Bone marrow (tissue), 2 donors: ENCODE data around the gene KRTAP5-1.

ENCODE experiments used
- DNase-seq, 2 donors: peaks; one replicate each; lab custom pipeline; 2025; lab: John Stamatoyannopoulos, UW

KRTAP5-1 gene

DNA sequence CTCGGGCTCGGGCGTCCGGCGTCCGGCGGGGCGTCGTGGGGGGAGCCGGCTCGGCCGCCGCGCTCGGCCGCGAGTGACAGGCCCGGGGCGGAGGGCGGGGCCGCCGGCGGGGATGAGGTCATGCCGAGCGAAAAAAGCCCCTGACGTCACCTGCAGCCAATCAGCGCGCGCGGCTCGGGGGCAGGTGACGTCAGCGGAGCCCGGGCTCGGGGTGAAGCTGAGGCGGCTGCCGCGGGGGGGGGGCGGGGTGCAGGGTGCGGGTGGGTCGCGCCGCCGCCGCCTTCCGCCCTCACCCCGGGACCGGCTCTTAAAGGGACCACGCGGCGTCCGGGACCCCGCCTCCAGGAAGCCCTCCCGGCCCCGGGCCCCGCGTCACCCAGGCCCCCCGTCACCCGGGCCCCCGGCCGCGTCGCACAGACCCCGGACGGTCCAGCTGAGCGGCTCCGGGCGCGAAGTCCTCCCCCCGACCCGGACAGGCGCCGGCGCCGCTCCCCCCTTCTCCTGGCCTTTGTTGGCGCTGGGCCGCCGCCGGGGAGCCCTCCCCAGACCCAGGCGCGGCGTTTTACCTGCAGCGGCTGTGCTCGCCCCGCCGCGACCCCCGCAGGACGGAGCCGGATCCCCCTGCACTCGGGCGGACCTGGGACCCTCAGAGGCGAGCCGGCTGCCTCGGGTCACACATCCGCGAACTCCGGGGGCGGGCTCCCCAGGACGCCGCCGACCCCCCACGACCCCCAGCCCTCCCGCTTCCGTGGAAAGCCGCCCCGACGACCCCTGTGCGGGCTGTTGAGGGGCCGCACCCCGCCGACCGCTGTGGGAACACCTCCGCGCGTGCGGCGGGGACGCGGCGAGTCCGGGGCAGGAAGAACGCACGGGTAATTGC is 12.6 kb downstream of the KRTAP5-1 start, which contains the start of gene DUSP8:
Gene DUSP8, minus strand, starts transcription at position 75 of the 880 bp plus-strand sequence. CDS start 6,445 bp downstream, outside the sequence.
- DNase-seq = peak; percentile 6 to 78

DNA sequence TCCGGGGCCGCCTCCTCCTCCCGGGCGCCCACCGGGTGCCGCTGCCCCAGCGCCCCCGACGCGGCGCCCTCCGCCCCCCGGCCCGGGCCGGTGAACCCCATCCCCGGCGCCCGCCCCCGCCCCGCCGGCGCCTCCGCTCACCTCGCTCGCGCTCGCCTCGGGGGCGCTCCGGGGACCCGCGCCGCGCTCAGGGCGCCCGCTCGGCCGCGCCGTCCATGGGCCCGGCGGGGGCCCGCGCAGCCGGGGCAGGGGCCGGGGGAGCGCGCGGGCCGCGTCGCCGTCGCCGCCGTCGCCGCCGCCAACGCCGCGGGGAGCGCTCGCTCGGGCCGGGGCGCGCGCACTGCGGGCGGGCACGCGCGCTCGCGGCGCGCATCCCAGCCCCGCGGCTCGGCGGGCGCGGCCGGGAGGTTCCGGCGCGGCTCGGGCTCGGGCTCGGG is 13.3 kb downstream of the KRTAP5-1 start:
- DNase-seq = no peak

DNA sequence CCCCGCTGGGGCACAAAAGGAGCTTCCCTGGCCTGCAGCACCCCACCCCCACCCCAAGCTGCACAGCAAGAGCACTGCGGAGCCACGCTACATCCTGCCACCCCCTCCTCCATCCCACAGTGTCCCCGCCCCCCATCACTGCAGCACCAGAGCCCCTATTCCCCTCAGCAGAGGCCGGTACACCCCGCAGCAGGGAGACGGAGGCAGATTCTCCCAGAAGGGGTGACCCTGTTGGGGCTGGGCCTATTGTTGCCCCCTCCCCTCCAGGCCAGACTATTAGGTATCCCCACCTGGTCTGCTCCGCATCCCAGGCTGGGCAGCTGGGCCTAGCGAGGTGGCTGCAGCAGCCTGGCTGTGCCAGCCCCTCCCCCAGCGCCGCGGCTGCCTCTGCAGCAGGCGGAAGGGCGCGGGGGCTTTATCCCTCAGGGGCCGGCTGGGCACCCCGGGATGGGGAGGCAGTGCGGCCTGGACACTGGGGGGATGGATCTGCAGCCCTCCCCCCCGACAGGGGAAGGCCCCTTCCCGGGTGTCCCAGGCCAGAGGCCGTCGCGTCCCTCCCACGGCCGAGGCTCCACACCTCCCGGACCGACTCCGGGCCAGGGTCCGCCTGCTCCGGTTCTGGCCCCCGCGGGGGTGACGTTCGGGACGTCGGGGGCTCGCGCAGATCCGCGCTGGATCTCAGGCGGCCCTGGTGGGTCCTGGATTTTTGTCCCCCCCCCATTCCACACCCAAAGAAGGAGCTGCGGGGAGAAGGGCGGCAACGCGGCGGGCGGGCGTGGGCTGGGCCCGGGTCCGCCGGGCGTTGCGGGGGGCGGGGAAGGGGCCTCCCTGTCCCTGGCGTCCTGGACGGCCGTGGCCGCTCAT is 14.0 kb downstream of the KRTAP5-1 start:
- DNase-seq = no peak

DNA sequence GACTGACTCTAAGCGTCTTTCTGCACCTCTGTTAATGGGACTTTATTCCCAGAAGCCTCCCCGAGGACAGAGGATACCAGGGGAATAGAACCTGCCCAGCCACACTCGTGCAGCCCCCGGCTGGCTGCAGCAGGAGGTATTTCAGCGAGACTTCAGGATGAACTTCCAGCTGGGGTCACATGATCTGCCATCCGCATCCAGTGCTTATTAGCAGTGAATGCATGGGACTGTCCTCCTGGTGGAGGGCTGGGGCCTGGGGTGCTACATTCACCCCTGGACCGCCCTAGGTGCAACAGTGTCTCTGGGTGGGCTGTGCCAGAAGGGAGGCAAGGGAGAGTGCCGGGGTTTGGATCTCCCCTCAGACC is 14.6 kb downstream of the KRTAP5-1 start:
- DNase-seq = no peak

DNA sequence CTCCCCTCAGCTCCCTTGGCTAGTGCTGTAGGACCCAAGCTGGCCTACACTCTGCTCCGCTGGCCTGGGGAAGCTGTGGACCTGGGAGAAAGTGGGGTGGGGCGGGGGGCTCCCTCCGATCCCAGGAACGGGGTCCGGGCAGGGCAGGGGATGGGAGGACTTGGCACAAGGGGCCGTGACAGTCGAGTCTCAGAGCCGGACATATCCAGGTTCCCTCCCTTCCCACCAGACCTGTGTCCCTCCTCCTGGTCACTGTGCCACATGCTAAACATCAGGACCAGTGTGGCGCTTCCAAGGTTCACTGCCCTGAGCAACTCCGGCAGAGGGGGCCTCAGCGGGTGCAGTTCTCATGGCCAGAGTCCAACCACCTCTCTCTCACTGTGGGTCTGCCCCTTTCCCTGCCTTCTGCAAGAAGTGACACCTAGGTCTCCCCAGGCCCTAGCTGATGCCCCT is 15.1 kb downstream of the KRTAP5-1 start:
- DNase-seq = no peak

DNA sequence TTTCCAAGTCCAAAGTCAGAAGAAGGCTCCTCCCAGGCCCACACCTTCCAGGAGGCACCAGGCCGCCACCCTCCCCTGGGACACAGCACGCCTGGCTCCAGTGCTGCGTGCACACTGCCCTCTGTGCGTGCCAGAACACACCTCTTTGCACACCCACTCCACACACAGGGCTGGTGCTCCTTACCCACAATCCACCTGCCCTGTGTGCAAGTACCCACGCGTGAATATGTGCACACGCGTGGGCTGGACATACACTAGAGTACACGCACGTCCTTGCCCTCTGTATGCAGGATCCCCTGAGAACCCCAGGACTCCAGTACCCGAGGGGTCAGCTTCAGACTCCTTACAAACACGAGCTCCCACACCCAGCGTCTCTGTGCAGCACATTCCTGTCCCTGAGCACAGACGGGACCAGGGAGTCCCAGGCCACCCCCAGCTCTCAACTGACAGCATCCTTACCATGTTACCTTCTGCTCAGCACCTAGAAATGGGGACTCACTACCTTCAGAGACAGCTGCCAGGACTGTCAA is 15.8 kb downstream of the KRTAP5-1 start:
- DNase-seq = no peak

DNA sequence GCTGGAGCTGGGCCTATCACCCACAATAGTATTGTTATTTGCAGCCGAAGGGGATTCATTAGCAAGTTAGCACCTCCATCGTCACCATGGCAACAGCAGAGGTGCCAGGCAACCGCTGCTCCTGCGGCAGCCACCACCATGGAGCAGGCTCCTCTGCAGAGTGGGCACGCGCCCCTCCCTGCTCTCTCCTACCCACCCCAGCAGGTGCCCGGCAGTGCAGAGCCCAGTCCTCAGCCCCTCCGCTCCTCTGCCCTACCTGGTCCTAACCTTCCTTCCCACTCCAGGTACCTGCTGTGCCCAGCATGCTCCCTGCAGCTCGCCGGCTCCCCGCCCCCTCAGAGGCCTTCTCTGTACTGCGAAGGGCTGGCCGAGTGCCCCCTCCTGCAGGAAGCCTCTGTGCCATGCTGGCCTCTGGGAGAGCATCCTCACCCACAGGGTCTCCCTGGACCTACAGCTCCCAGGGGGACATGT is 16.6 kb downstream of the KRTAP5-1 start:
- no peak for DNase-seq

DNA sequence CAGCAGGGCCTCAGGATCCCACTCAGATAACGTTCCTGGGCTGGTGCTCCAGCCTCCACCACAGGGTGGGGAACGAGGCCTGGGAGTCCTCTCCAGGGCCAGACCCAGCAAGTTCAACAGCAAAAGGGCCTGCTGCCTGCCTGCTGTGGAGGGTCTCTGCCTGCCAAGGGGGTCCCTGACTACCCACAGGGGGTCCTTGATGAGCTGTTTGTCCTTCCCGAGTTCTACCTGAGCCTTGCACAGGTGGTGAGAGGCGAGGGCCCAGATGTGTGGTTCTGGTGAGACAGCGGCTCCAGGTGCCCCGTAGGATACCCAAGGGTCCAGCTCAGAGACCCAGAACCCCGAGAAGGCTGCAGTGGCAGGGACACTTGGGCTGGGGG is 17.4 kb downstream of the KRTAP5-1 start:
- DNase-seq = no peak

DNA sequence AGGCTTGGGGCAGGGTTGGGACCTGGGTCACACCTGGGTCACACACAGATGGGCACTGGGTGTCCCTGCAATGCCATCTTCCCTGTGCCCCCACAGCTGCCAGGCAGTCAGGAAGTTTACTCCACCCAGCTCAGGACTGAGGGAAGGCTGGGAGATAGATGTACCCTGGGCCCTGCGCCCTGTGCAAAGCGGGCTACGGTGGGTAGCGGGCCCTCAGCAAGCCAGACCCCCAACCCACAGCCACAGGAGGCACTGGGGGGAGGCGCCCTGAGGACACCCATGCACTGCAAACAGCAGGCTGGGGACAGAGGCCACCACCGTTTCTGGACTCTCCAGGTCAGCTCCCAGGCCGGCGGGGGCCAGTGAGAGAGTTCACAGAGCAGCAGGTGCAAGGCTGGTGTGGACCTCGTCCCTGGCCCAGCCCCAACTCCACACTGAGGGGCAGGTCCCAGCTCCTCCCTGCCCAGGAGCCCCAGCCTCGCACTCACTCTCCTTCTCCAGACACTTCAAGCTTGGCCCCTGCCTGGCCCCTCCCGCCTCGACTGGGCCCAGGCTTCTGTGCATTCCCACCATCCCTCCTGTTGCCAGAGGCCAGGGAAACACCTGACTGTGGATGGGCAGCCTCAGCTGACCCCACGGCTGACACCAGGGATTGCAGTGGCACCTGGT is 17.9 kb downstream of the KRTAP5-1 start:
- no peak for DNase-seq

DNA sequence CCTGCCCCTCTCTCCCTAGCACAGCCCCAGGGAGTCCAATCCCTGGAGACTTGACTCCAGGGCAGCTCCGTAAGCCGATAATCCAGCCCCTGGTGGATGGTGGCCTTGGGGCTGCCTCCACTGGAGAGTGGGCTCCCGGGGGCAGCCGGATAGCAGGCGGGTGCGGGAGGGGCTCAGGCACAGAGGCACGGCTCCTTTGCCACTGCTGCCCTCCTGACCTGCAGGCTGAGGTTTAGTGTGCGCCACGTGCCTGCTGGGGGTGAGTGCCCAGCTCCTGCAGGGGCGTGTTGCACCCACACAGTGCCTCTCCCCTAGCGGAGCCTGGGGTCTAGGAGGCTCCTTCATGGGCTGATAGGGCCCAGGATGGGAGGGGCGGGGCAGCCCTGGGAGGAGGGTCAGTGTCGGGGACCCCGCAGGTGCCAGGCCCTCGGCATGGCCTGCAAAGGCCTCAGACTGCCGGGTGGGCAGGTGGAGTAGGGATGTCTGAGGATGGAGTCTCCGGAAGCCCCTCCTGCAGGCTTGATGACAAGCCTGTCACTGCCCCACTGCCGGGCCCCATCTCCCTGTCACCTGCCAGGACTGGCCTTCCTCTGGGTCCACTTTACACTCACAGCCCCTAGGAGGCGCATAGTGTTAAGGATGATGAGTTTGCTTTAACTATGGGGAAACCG is 18.6 kb downstream of the KRTAP5-1 start:
- DNase-seq = no peak

DNA sequence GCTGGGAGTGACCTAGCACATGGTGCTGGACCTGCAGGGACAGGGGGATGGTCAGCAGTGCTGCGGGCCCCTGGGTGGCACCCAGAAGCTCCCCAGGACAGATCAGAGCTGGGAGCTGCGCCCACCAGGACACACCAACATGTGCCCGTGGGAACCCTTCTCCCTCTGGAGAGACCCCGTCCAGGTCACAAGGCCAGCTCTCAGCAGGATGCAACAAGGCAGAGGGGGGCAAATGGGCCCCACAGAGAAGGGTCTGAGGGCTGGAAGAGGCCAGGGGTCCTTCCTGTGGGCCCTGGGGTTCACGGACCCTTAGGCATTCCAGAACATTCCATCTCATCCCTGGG is 19.2 kb downstream of the KRTAP5-1 start:
- no peak for DNase-seq

DNA sequence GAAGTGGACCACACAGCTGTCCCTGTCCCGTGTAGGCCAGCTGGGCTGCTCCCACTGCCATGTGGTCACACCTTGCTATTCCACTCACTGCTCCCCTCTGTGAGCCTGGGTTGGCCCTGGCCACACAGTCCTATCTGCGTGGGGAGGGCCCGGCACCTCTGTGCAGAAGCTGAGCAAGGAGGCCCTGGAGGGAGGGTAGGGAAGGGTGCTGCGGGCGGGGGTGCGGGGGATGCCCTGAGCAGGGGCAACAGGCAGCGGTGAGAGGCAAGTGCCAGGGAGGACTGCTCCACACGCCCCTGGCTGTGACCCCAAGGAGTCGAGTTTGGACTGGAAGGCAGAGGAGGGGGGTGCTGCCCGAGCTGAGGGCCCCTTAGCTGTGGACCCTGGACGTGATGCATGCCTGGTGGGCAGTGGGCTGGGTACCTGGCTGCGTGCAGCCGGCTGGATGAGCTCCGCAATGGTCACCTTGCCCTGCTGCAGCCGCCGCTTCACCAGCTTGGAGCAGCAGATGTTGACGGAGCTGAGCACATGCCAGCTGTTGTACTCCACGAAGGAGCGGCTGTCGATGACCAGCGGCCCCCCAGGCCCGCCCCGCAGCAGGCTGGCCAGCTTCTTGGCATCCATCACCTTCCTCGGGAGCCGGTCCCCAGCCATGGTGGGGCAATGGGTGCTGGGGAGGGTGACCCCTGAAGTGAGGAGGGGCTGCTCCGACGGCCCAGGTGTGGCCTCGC is 19.7 kb downstream of the KRTAP5-1 start:
- DNase-seq = no peak

DNA sequence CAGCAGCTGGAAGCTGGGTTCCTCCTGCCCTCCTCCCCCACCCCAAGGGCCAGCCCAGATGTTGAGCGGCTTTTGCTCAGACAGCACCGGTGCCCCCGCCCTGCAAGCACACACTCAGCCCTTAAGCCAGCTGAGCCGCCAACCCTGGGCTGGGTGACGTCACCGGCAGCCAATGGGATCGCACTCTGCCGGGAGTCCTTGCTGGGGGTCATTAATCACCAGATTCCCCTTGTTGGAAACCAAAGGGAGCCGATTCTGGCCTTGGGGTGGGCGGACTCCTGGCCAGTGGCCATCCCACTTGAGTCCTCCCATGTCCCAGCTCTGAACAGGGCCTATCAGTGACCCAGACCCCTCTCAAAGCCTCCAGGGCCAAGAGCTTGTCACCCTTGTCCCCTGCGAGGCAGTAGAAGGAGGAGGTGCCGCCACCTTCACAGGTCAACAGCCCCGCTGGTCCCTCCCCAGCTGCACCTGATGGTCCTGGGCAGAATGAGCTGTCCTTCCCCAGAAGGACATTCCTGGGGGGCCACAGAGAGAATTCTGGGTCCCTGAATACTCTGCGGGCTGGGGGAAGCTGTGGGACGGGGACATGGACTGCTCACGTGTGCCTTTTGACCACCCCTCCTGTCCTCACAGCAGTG is 20.4 kb downstream of the KRTAP5-1 start:
- no peak for DNase-seq

DNA sequence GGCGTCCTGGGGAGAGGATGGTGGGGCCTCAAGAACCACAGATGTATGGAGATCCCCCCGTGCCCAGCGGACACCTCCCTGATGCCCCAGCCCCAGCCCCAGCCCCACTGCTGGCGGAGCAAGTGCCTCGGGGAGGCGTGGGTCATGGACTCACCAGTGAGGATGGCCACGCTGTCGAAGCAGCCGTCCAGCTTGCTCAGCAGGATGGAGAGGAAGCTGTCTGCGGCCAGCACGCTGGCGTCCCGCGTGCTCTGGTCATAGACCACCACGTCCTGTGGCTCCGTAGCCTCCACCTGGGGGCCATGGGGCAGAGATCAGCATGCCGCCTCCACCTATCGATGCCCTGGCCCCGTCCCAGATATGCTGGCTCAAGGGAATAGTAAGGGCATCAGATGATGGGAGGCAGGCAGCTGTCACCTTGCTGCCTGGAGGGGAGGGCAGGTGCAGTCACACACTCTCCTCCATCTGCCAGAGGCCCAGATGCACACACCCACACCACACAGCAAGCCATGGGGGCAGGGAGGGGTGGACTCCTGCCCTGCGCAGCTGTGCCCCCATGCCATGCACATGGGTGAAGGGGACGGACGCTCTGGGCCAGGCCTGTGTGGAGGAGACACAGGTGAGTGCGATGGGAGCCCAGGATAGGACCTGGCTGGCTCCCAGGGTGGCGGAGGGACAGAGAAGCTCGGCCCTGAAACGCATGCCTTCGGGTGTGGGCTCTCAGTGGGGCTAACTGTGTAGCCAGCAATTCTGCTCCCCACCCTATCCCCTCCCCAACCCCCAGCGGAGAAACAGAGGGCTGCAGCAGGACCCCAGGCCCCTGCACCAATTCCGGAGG is 21.2 kb downstream of the KRTAP5-1 start:
- no peak for DNase-seq

DNA sequence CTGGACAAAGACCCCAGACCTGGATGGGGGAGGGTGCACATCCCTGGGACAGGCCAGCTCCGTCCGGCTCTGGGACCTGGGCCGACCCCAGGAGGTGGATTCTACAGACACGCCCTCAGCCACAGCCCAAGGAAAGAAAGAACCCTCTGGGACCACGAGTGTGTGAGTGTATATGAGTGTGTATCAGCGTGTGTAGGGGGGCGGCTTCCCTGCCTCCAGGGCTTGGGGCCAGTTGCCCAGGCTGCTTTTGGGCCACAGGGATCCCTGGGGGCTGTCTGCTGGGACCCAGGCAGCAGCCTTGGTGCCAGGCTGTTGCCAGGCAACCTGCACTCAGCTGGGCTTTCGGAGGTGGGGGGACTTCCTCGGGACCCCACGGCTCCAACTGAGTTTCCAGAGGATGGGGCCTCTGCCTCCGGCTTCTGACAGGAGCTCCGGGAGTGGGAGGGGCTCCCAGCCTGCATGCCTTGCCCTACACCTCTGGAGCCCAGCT is 21.9 kb downstream of the KRTAP5-1 start:
- DNase-seq = no peak

DNA sequence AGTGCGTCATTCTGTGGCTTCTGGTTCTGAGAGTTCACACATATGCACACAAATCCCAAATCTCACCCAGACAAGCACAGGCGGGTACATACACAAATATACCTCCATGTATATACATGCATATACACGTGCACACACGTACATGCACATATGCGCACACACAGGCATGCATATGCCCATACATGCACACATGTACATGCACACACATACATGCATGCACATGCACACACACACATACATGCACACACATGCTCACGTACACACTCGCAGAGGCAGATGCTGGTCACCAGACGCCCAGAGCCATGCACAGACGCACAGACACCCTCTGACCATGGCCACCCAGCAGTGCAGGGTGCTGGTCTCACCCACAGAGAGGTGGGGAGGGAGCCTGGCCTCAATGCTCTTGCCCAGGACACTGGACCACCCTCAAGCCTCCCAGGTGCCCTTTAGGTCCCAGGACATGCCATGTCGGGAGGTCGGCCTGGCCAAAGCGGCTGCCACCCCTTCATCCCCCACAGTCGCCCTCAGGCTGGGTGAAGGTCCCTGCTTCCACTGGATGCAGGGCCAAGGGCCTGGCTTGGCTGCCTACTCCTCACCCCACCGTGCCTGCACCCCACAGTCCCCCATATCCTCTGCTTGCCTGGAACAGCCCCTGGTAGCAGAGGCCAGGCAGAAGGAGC is 22.5 kb downstream of the KRTAP5-1 start:
- DNase-seq = no peak

DNA sequence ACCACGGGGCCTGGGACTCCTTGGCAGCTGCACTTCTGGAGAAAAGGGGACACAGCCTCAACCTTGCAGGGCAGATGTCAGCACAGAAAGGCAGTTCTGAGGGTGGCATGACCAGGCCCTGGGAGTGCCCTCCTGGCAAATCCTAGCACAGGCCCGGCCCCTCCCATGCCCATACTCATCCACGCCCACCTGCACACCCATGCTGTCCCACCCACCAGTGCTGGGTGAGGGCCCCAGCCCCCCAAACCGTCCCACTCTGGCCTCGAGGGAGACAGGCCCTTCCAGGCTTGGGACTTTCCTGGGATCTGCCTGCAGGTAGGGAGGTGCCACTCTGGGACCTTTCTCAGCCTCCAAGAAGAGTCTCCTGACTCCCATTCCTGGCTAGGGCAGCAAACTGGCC is 23.1 kb downstream of the KRTAP5-1 start:
- no peak for DNase-seq

DNA sequence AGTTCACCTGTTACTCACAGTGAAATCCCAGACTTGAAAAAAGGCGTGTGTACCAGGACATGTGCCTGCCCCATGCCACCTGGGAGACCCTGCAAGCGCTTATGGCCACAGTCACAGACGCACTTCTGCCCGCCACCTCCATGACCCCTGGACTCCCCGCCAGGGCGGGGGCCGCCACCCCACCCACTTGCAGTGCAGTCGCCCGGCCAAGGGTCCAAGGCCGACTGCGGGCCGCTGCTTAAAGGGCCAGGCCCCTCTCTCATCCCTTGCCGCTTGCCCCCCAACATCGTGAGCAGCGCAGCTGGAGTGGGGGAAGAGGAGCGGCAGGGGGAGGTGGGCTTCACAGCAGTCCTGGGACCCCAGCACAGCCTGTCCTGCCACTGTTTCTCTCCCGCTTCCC is 23.8 kb downstream of the KRTAP5-1 start:
- no peak for DNase-seq
